Measurements from ENCODE around the gene VWA3B. TPM values are rescaled to one million over a fixed set of nuclear protein-coding genes. Genes with fewer than 3 reads are reported as not detected.
"Not testable (repeated sequence)": the region's sequence is repeated elsewhere in the genome, so short reads cannot be mapped to it uniquely, and the experiment has no call there.

Gene VWA3B
- polyA plus RNA-seq, 3 donors = not detected

GRCh38 chr2:98300141-98300874 is 213.3 kb downstream of the VWA3B start:
- H3K79me2 ChIP-seq (ENCODE audit: insufficient read depth, low read length) = no peaks in the 10 kb centered on the region
- no peak overlapping the region for H3K27ac ChIP-seq (ENCODE audit: low read depth in 1 of 2, low read length in 2 of 2)
- no peaks in the 10 kb centered on the region for H3K36me3 ChIP-seq (replicated peaks in 1 of 2; ENCODE audit: control insufficient read depth in 1 of 2, insufficient read depth in 2 of 2, low read length in 2 of 2)
- no peak overlapping the region for H2AFZ ChIP-seq (ENCODE audit: insufficient read depth, low read depth, low read length, poor library complexity, severe bottlenecking)
- H3K9me3 Mint-ChIP-seq = peaks cover 0 to 2% (median 0%) of the 10 kb centered on the region in 7 donors
- H3K4me1 ChIP-seq (ENCODE audit: control insufficient read depth in 1 of 2, insufficient read depth in 2 of 2, low read length in 2 of 2) = no peaks in the 10 kb centered on the region
- no peaks in the 10 kb centered on the region for H3K4me1 Mint-ChIP-seq
- H3K9ac ChIP-seq (ENCODE audit: insufficient read depth, low read length, poor library complexity, severe bottlenecking) = no peak overlapping the region
- peaks cover 10 to 37% (median 14%) of the 10 kb centered on the region in 3 donors for H3K27me3 Mint-ChIP-seq (ENCODE audit: low read depth in 3 of 3)
- no peak overlapping the region for H3K4me2 ChIP-seq (replicated peaks; ENCODE audit: extremely low read depth, low read length, poor library complexity, severe bottlenecking)
- H3K27me3 ChIP-seq (ENCODE audit: control insufficient read depth in 2 of 2, insufficient read depth in 2 of 2, low read length in 2 of 2) = peaks cover 0 to 10% of the 10 kb centered on the region in 2 donors
- no peak overlapping the region for H3K4me3 Mint-ChIP-seq
- H3K4me3 ChIP-seq (replicated peaks in 1 of 3; ENCODE audit: low read depth in 2 of 3, low read length in 3 of 3) = no peak overlapping the region
- no peak for TF ChIP-seq CTCF (IDR thresholded peaks at IDR 0.05)
- H3K9me3 ChIP-seq (replicated peaks in 1 of 2; ENCODE audit: control insufficient read depth in 1 of 2, insufficient read depth in 1 of 2, low read length in 2 of 2) = no peaks in the 10 kb centered on the region
- no peaks in the 10 kb centered on the region for H3K36me3 Mint-ChIP-seq
- DNase-seq = no peak
- intact Hi-C loops (cut with micrococcal nuclease) = no loop called here
- H3K27ac Mint-ChIP-seq = peak overlapping the region in 1 of 7 donors; percentile 51
- WGBS (ENCODE audit: insufficient coverage) = 91% methylated on average over 10 of the region's 12 CpGs
- H4K20me1 ChIP-seq (ENCODE audit: insufficient read depth, low read length) = no peaks in the 10 kb centered on the region

GRCh38 chr2:98301469-98301868 is 214.5 kb downstream of the VWA3B start:
- H3K9me3 ChIP-seq (replicated peaks in 1 of 2; ENCODE audit: control insufficient read depth in 1 of 2, insufficient read depth in 1 of 2, low read length in 2 of 2) = no peaks in the 10 kb centered on the region
- H3K27ac ChIP-seq (ENCODE audit: low read depth in 1 of 2, low read length in 2 of 2) = no peak overlapping the region
- H3K27ac Mint-ChIP-seq = no peak overlapping the region
- H3K4me3 Mint-ChIP-seq = no peak overlapping the region
- H3K27me3 ChIP-seq (ENCODE audit: control insufficient read depth in 2 of 2, insufficient read depth in 2 of 2, low read length in 2 of 2) = peaks cover 0 to 10% of the 10 kb centered on the region in 2 donors
- no peak overlapping the region for H3K4me3 ChIP-seq (replicated peaks in 1 of 3; ENCODE audit: low read depth in 2 of 3, low read length in 3 of 3)
- no peaks in the 10 kb centered on the region for H3K4me1 Mint-ChIP-seq
- peaks cover 10 to 37% (median 17%) of the 10 kb centered on the region in 3 donors for H3K27me3 Mint-ChIP-seq (ENCODE audit: low read depth in 3 of 3)
- H3K36me3 ChIP-seq (replicated peaks in 1 of 2; ENCODE audit: control insufficient read depth in 1 of 2, insufficient read depth in 2 of 2, low read length in 2 of 2) = no peaks in the 10 kb centered on the region
- no peaks in the 10 kb centered on the region for H3K4me1 ChIP-seq (ENCODE audit: control insufficient read depth in 1 of 2, insufficient read depth in 2 of 2, low read length in 2 of 2)
- H3K9me3 Mint-ChIP-seq = peaks cover 0 to 4% (median 0%) of the 10 kb centered on the region in 7 donors
- DNase-seq = no peak
- no peaks in the 10 kb centered on the region for H3K79me2 ChIP-seq (ENCODE audit: insufficient read depth, low read length)
- no CpG with 5 or more reads among the region's 5 CpGs for WGBS (ENCODE audit: insufficient coverage)
- no peak overlapping the region for H3K9ac ChIP-seq (ENCODE audit: insufficient read depth, low read length, poor library complexity, severe bottlenecking)
- no peak overlapping the region for H3K4me2 ChIP-seq (replicated peaks; ENCODE audit: extremely low read depth, low read length, poor library complexity, severe bottlenecking)
- no peaks in the 10 kb centered on the region for H3K36me3 Mint-ChIP-seq
- intact Hi-C loops (cut with micrococcal nuclease) = no loop called here
- no peak overlapping the region for H2AFZ ChIP-seq (ENCODE audit: insufficient read depth, low read depth, low read length, poor library complexity, severe bottlenecking)
- no peaks in the 10 kb centered on the region for H4K20me1 ChIP-seq (ENCODE audit: insufficient read depth, low read length)
- TF ChIP-seq CTCF (IDR thresholded peaks at IDR 0.05) = no peak

GRCh38 chr2:98307131-98307696 is 220.2 kb downstream of the VWA3B start:
- H3K27me3 Mint-ChIP-seq (ENCODE audit: low read depth in 3 of 3) = peaks cover 14 to 28% (median 16%) of the 10 kb centered on the region in 3 donors
- intact Hi-C loops (cut with micrococcal nuclease); H3K79me2 ChIP-seq (ENCODE audit: insufficient read depth, low read length); H3K9ac ChIP-seq (ENCODE audit: insufficient read depth, low read length, poor library complexity, severe bottlenecking); H3K27ac ChIP-seq (ENCODE audit: low read depth in 1 of 2, low read length in 2 of 2); DNase-seq; H3K4me1 Mint-ChIP-seq; H2AFZ ChIP-seq (ENCODE audit: insufficient read depth, low read depth, low read length, poor library complexity, severe bottlenecking); H3K36me3 ChIP-seq (replicated peaks in 1 of 2; ENCODE audit: control insufficient read depth in 1 of 2, insufficient read depth in 2 of 2, low read length in 2 of 2); H4K20me1 ChIP-seq (ENCODE audit: insufficient read depth, low read length); H3K27ac Mint-ChIP-seq; H3K36me3 Mint-ChIP-seq; H3K4me2 ChIP-seq (replicated peaks; ENCODE audit: extremely low read depth, low read length, poor library complexity, severe bottlenecking); H3K4me3 Mint-ChIP-seq; H3K27me3 ChIP-seq (ENCODE audit: control insufficient read depth in 2 of 2, insufficient read depth in 2 of 2, low read length in 2 of 2); H3K9me3 Mint-ChIP-seq; H3K4me1 ChIP-seq (ENCODE audit: control insufficient read depth in 1 of 2, insufficient read depth in 2 of 2, low read length in 2 of 2); H3K4me3 ChIP-seq (replicated peaks in 1 of 3; ENCODE audit: low read depth in 2 of 3, low read length in 3 of 3); H3K9me3 ChIP-seq (replicated peaks in 1 of 2; ENCODE audit: control insufficient read depth in 1 of 2, insufficient read depth in 1 of 2, low read length in 2 of 2): not testable (repeated sequence)
- WGBS (ENCODE audit: insufficient coverage) = 91% methylated on average over 3 of the region's 9 CpGs

Data from CD14-positive monocyte (primary cell).